GM20431 (cell line): ENCODE data around the gene TAB2.
"Not testable (repeated sequence)": the region's sequence is repeated elsewhere in the genome, so short reads cannot be mapped to it uniquely, and the experiment has no call there.

Source experiments
- in situ Hi-C: fragments of 300-500 bp; cut with MseI, MboI; formaldehyde crosslinking; loops from one replicate; pipeline ENCODE4 v1.15.0; 2020; ENCODE audit warnings: low sequenced_read_pairs; ENCODE audit not compliant: unreplicated experiment

The TAB2 gene

GRCh38 chr6:149451376-149452036 lies 134.0 kb downstream of the TAB2 start:
- in situ Hi-C loops: no loop called here

- in situ Hi-C loops: no loop called here
These were observed 134.8 kb downstream of the TAB2 start for GRCh38 chr6:149452037-149452939.

- in situ Hi-C loops: no loop called here
These were observed 136.3 kb downstream of the TAB2 start for GRCh38 chr6:149453597-149454345.

- in situ Hi-C loops: no loop called here
These were observed 136.9 kb downstream of the TAB2 start for GRCh38 chr6:149454346-149454848.

GRCh38 chr6:149455031-149455732 lies 137.7 kb downstream of the TAB2 start:
- in situ Hi-C loops: no loop called here

- in situ Hi-C loops: no loop called here
These were observed 139.0 kb downstream of the TAB2 start for GRCh38 chr6:149456311-149457021.

GRCh38 chr6:149457316-149457884 lies 139.9 kb downstream of the TAB2 start:
- in situ Hi-C loops: no loop called here

GRCh38 chr6:149458196-149458595 lies 140.7 kb downstream of the TAB2 start:
- in situ Hi-C loops: no loop called here

GRCh38 chr6:149458806-149459205 lies 141.3 kb downstream of the TAB2 start:
- in situ Hi-C loops: no loop called here

- in situ Hi-C loops: no loop called here
These were observed 142.2 kb downstream of the TAB2 start for GRCh38 chr6:149459761-149460160.

GRCh38 chr6:149460249-149460648 lies 142.7 kb downstream of the TAB2 start:
- in situ Hi-C loops: not testable (repeated sequence)
